ENCODE measurements around the gene SEL1L.
"Not testable (repeated sequence)": the region's sequence is repeated elsewhere in the genome, so short reads cannot be mapped to it uniquely, and the experiment has no call there.

The SEL1L gene

DNA sequence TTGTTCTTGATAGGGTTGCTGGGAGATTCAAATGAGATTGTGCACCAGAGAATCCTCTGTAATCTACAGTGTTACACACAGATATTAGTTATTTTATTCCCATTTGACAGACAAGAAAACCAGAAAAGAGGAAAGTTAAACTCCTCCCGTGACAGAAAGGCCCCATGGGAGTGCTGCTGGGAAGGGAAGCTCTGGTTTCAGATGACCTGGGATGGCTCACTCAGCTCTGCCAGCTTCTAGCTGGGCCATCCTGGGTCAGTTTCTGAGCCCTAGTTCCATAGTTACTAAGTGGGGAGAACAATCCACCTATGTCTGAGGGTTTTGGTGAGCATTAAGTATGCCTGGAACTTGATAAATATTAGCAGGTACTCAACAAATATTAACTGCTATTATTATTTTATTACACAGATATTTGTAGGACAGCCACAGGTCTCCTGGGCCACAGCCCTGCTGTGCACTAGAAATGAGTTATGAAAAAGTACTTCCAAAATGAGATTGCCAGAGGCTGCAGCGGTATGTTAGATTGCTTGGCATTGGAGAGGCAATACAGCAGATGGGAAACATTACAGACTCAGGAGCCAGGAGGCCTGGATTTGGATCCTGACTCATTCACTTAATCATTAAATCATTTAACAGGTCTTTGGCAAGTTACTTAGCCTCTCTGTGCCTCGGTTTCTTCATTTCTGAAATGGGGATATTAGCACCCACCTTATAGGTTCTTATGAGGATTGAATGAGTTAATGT is 86.5 kb downstream of the SEL1L start:
- DNase-seq (ENCODE audit: low read depth in 2 of 2): no peak

- no peak for DNase-seq (ENCODE audit: low read depth in 2 of 2)
Observed at GRCh38 chr14:81446279-81447007, 87.2 kb downstream of the SEL1L start.

DNA sequence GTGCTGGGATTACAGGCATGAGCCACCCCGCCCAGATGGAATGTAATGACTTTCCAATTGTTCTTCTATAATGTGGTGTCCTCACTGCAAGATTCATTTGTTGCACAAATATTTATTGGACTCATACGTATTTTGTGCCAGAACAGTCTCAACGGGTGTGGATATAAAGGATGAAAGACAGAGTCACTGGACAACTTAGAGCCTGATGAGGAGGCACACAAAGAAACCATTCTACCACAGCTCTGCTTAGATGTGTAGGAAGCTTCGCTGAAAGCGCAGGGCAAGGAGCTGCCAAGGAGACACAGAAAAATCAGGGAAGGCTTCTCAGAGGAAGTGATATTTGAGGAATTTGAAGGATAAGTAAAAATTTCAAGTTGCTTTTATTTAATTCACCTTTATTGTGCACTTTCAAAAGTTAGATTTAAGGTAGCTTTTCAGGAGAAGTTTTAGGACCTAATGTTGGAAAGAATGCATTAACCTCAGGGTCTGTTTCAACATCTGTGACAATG is 92.0 kb downstream of the SEL1L start:
- no peak for DNase-seq (ENCODE audit: low read depth in 2 of 2)

GRCh38 chr14:81440041-81440440 is 93.6 kb downstream of the SEL1L start:
- no peak for DNase-seq (ENCODE audit: low read depth in 2 of 2)

DNA sequence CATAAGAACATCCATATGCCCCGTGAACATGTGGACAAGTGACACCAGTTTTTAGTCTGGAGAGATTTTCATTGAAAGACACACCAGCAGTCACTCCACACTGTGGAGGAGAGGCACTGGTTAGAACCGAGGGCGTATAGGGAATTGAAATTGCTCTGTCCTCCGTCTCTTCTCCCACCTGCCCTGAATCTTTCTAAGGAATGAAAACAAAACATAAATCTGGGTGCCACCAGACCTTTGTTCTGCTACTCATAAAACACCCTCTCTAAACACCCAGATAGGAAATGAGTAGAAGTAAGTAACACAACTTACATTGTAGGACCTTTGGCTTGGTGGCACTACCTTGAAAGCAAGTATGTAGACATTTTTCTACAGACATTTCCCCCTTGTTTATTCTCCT is 96.4 kb downstream of the SEL1L start:
- no peak for DNase-seq (ENCODE audit: low read depth in 2 of 2)

- DNase-seq (ENCODE audit: low read depth in 2 of 2): peak; percentile 14 to 20
Observed at GRCh38 chr14:81436296-81437138, 97.1 kb downstream of the SEL1L start.

DNA sequence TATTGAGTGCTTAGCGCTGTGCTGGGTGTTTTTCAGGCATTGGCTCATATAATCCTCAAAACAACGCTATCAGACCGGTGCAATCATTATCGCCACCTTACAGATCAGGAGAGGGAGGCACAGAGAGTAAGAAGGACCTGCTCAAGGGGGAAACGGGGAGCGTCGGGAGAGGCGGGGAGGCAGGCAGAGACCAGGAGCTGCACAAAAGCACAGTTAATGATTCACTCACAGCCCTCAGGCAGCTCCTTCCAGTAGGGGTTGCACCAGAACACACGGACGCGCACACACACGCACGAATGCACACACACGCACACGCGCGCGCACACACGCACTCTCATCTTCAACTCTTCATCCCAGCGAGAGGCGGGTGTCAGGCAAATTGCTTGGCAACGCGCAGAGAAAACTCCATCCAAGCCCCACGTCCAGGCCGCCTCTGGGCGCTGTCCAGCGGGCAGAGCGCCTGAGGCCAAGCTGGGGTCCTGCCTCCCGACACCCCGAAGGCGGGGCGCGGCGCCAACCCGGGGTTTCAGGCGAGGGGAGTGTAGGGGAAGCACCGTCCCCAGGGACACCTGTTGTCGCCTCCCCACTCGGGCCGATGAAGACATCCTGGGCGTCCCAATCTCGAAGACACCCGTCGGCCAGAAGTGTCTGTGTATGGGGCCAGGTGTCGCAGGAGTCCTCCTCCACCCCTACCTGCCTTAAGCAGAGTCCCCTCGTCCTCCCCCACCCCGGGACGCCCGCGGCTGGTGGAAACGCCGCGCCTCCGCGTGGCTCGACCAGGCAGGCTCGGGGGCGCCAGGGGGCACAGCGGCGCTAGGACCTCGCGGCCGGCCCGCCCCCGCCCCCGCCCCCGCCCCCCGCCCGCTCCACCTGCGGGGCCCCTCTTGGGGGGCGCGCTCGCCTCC is 98.0 kb downstream of the SEL1L start:
- DNase-seq (ENCODE audit: low read depth in 2 of 2): no peak

DNA sequence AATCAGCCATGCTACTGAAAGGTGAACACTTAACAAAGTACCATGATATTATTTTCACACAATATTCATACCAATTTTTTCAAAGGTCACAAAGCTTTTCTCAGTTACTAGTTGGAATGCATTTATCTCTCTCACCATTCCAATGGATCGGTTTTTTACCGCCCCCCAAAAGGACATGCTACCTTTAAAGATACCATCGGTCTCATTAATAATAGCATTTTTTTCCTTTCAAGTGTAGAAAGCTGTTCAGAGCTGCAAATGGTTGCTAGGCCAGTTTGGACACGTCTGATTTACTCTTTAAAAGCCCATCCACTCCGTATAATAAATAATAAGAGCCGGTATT is 98.6 kb downstream of the SEL1L start:
- no peak for DNase-seq (ENCODE audit: low read depth in 2 of 2)

- no peak for DNase-seq (ENCODE audit: low read depth in 2 of 2)
Observed at GRCh38 chr14:81434230-81434629, 99.4 kb downstream of the SEL1L start.

DNA sequence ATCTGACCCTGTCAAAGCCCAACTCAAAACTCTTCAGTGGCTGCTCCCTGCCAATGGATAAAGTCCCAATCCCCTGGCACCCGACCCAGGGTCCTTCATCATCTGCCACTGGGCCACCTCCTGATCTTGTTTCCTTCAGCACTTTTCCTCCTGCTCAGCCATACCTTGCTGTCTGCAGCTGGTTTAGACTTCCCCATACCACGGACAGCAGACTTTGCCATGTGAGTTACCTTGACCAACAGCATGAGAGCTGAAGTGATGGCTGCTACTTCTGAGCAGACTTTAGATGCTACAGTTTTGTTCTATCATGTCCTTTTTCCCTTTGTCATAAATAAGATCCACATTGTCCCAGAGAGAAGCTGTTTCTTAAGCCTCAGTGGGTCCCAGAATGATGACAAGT is 100.3 kb downstream of the SEL1L start:
- no peak for DNase-seq (ENCODE audit: low read depth in 2 of 2)

DNA sequence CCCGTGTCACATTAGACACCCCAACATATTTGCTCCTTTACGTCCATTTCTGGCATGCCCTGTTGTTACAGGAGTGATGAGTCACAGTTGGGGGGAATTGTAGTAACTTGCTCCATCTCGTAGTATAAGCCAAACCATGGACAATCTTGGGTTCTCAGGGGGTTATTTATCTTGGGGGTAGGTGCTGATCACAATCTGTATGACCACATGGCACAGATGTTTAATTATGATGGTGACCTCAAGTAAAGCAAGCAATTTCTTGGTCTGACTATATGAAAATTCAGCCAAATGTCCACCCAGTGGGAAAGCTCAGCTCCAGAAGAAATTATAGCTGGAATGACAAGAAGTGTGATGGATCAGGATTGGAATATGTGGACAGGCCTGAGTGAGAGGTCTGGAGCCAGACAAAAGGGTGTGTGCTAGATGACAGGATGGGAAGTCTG is 101.4 kb downstream of the SEL1L start:
- no peak for DNase-seq (ENCODE audit: low read depth in 2 of 2)

DNA sequence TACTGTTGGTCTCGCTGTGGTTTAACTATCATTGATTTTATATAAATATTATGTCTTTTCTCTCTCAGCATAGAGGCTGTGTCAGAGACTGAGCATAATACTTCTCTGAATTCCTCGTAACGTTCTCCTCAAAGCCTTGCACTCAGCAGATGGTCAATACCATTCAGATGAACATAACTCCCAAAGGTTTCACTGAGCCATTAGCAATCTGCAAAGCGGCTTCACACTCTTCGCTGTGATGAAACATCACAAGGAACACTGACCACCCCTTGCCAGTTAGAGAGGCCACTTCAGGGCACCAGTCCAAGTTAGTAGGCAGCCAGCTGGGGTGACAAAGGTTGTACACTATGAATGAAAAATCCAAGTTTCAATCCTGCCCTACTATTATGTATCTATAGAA is 103.4 kb downstream of the SEL1L start:
- no peak for DNase-seq (ENCODE audit: low read depth in 2 of 2)

DNA sequence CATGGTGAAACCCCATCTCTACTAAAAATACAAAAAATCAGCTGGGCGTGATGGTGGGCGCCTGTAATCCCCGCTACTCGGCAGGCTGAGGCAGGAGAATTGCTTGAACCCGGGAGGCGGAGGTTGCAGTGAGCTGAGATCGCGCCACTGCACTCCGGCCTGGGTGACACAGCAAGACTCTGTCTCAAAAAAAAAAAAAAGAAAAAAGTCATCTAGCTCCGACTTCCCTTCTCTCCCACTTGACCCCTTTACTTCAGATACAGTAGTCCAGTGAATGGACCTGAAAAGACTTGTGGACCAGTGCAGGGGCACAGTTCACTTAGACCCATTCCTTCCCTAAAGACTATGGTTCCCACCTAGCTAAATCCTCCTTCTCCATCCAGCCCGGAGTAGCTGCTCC is 103.9 kb downstream of the SEL1L start:
- DNase-seq (ENCODE audit: low read depth in 2 of 2): not testable (repeated sequence)

- no peak for DNase-seq (ENCODE audit: low read depth in 2 of 2)
Observed at GRCh38 chr14:81429028-81429427, 104.6 kb downstream of the SEL1L start.

GRCh38 chr14:81427348-81428058 is 106.2 kb downstream of the SEL1L start:
- DNase-seq (ENCODE audit: low read depth in 2 of 2): no peak

- DNase-seq (ENCODE audit: low read depth in 2 of 2): no peak
Observed at GRCh38 chr14:81423504-81423903, 110.1 kb downstream of the SEL1L start.

All from fibroblast of skin of left biceps (primary cell).